ENCODE measurements around the gene CDH12. TPM values are rescaled to one million over a fixed set of nuclear protein-coding genes. Genes with fewer than 3 reads are reported as not detected.
"Not testable (repeated sequence)": the region's sequence is repeated elsewhere in the genome, so short reads cannot be mapped to it uniquely, and the experiment has no call there.

CDH12 gene
- total and polyA plus RNA-seq, 2 donors: 0.05 to 3.5 TPM

DNA sequence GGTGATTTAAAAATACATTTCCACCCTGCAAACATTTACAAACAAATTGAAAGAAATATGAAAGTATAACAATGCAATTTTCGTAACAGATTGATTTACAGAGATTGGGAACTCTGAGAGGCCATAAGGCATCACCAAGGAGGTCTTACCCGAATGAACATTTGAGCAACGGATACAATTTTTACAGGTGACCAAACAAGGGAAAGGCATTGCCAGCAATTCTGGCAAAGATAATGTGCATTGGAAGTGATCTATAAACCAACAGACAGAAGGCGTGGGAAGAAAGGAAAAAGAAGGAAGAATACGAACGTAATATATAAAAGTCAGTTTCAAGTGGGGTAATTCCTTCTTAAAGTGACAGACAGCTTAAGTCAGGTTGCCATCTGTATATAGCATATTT, 295.9 kb downstream of the CDH12 start:
- 88% methylated on average over 6 of the region's 6 CpGs for WGBS
- no peak for DNase-seq (ENCODE audit: extremely low spot score)
- Histone ChIP-seq H3K4me1 (ENCODE audit: insufficient read depth) (no peaks in the 10 kb centered on the region), H3K36me3 (ENCODE audit: insufficient read depth) (no peaks in the 10 kb centered on the region), H3K27ac (ENCODE audit: low read depth) (no peak overlapping the region), H3K4me3 (ENCODE audit: low read depth, low read length) (no peak overlapping the region)

DNA sequence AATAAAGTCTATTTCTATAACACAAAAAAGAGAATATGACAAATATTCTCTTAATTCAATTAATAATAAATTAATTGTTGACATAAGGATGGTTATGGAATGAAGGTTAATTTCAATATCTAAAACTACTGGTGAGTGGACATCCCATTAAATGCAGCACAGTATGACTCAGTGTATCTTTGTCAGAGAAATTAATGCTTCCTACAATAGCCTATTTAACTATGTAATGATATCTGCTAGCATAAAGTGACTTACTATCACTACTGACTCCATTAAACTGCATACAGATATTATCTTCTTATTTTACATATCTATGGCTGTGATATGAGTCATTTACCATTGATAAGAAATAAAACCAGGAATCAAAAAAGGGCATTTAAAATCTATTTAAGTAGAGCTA, 298.7 kb downstream of the CDH12 start:
- H3K36me3 ChIP-seq (ENCODE audit: insufficient read depth): no peaks in the 10 kb centered on the region
- no peak for DNase-seq (ENCODE audit: extremely low spot score)
- no peak overlapping the region for H3K4me3 ChIP-seq (ENCODE audit: low read depth, low read length)
- no peaks in the 10 kb centered on the region for H3K4me1 ChIP-seq (ENCODE audit: insufficient read depth)
- H3K27ac ChIP-seq (ENCODE audit: low read depth): no peak overlapping the region

DNA sequence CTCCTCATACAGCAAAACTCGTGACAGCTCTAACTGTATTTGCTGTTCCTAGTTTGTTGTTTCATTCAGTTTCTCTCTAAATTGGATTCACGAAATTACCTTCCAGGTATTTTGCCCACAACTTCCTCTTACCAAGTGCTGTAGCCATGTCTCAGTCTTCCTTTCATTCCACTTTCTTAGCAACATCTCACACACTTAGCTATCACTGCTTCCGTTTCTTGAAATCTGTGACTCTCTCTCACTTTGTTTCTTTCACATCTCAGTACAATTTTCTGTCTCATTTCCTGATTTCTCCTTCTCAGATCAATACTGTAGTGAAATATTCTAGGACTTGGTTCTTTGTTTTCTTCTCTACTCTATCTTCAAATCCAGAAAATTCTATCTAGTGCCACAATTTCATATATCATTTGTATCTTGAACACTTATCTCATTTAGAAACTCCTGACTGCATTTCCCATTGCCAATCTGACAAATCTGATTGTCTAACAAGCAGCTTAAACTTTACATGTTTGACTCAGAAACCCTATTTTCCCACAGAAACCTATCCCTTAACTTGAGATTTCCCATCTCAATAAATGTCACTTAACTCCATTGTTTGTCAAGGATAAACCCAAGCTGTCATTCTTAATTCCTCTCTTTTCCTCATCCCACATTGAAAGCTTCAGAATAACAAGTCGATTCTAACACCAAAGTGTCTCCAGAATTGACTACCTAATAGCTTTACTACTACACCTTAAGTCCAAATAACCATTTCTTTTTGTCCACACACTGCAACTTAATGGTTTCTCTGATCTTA, 303.1 kb downstream of the CDH12 start:
- DNase-seq (ENCODE audit: extremely low spot score): no peak
- H3K27ac ChIP-seq (ENCODE audit: low read depth): no peak overlapping the region
- no peak overlapping the region for H3K4me3 ChIP-seq (ENCODE audit: low read depth, low read length)
- H3K4me1 ChIP-seq (ENCODE audit: insufficient read depth): no peaks in the 10 kb centered on the region
- 79% methylated on average over 4 of the region's 4 CpGs for WGBS
- H3K36me3 ChIP-seq (ENCODE audit: insufficient read depth): no peaks in the 10 kb centered on the region

DNA sequence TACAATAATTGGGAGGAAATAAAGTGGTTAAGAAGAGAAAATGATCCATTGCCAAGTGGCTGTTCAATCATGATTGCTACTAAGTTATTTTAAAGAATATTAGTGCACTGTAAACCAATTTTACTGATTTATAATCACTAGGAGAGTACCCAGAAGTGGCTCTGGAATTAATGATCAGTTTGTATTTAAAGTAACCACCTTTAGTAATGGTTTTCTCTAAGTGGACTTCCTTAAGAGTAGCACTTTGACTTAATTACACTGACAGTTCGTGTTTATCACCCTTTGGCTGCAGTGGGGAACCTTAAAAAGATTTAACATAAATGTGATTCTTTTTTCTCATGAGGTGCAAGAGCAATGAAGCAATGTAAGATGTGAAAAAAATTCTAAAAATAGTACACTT, 310.8 kb downstream of the CDH12 start:
- DNase-seq (ENCODE audit: extremely low spot score): no peak
- no peaks in the 10 kb centered on the region for H3K36me3 ChIP-seq (ENCODE audit: insufficient read depth)
- H3K4me3 ChIP-seq (ENCODE audit: low read depth, low read length): no peak overlapping the region
- 57% methylated on average over 1 of the region's 1 CpG for WGBS
- H3K4me1 ChIP-seq (ENCODE audit: insufficient read depth): no peaks in the 10 kb centered on the region
- H3K27ac ChIP-seq (ENCODE audit: low read depth): no peak overlapping the region

DNA sequence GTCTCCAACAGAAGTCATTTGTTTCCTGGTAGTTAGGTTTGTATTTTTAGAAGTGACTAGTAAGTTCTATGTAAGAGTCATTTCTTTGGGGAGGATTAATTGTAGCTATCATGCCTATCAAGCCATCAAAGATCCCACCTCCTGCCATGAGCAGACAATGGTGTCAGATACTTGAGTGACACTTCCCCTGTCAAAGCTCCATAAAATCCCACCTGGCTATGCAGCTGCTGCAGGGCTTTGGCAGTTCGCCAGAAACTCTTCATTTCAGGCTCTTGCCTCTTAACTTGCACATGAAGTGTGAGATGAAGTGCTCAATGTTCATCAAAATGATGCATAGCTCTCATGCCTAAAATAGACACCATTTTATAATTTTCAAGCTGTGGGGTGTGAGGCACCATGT, 312.1 kb downstream of the CDH12 start:
- H3K27ac ChIP-seq (ENCODE audit: low read depth): no peak overlapping the region
- WGBS: 36% methylated on average over 1 of the region's 1 CpG
- no peak for DNase-seq (ENCODE audit: extremely low spot score)

DNA sequence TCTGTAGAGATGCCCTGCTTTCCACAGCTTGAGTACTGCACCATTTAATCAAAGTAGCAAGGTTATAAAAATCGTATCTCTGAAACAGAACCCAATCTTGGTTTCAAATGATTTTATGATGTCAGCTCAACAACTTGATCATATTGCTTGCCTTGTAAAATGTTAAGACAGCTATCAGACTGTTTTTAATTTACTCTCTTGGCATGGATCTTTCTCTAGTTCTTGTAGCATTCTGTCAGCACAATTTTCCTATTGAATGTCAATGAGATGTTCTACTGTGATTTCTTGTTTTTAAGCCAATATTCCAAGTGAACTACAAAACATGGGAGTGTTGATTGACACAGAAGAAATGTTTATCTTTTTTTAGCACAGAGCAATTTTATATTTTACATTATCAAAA, 313.4 kb downstream of the CDH12 start:
- Histone ChIP-seq H3K4me1 (ENCODE audit: insufficient read depth) (no peaks in the 10 kb centered on the region), H3K27ac (ENCODE audit: low read depth) (no peak overlapping the region), H3K36me3 (ENCODE audit: insufficient read depth) (no peaks in the 10 kb centered on the region), H3K4me3 (ENCODE audit: low read depth, low read length) (no peak overlapping the region)
- WGBS: 61% methylated on average over 1 of the region's 1 CpG
- no peak for DNase-seq (ENCODE audit: extremely low spot score)

More for the DNA sequence above, 312.1 kb downstream of the CDH12 start:
- Histone ChIP-seq H3K4me1 (ENCODE audit: insufficient read depth) (no peaks in the 10 kb centered on the region), H3K4me3 (ENCODE audit: low read depth, low read length) (no peak overlapping the region), H3K36me3 (ENCODE audit: insufficient read depth) (no peaks in the 10 kb centered on the region)

DNA sequence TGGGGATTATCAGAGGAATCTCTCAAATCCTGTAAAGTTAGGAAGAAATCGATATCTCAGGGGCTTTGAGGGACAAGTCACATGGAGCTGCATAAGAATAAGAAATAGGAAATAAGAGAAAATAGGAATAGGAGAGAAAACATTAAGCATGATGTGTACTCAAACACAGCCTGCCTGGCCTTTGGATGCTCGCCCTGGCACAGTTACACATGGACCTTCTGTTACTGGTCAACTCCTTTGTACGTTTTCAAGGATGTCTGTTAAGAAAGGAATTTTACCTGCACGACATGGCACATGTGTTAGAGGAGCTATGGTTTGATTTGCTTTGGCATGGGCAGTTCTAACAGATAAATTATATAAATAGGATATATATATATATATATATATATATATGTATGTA, 321.2 kb downstream of the CDH12 start:
- H3K36me3 ChIP-seq (ENCODE audit: insufficient read depth): no peaks in the 10 kb centered on the region
- no peak for DNase-seq (ENCODE audit: extremely low spot score)
- H3K4me3 ChIP-seq (ENCODE audit: low read depth, low read length): no peak overlapping the region
- 73% methylated on average over 4 of the region's 4 CpGs for whole genome bisulfite sequencing
- no peaks in the 10 kb centered on the region for H3K4me1 ChIP-seq (ENCODE audit: insufficient read depth)
- no peak overlapping the region for H3K27ac ChIP-seq (ENCODE audit: low read depth)

DNA sequence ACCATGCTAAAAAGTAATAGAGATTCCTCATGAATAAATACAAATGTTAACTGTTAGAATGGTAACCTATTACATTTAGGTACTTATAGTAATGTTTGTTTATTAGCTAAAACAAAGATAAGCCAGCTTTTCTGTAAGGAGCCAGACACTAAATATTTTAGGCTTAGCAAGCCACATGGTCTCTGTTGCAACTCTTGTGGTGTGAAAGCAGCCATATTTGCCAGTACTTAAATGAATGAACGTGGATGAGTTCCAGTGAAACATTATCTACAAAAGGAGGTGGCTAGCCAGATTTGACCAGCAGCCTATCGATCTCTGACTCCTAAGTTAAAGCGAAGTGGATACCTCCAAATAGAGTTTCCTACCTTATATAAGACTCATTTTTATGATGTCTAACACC, 331.6 kb downstream of the CDH12 start:
- DNase-seq (ENCODE audit: extremely low spot score): no peak
- whole genome bisulfite sequencing: 67% methylated on average over 3 of the region's 3 CpGs
- H3K36me3 ChIP-seq (ENCODE audit: insufficient read depth): no peaks in the 10 kb centered on the region
- H3K4me1 ChIP-seq (ENCODE audit: insufficient read depth): no peaks in the 10 kb centered on the region
- no peak overlapping the region for H3K27ac ChIP-seq (ENCODE audit: low read depth)
- H3K4me3 ChIP-seq (ENCODE audit: low read depth, low read length): no peak overlapping the region

DNA sequence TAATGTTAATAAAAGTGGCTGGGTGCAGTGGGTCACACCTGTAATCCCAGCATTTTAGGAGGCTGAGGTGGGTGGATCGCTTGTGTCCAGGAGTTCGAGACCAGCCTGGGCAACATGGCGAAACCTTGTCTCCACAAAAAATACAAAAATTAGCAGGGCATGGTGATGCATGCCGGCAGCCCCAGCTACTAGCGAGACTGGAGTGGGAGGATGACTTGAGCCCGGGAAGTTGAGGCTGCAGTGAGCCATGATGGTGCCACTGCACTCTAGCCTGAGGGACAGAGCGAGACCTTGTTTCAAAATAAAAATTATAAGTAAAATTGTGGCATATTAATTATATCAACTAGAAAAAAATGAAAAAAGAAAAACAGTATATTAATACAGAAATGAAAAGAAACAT, 336.6 kb downstream of the CDH12 start:
- H3K27ac ChIP-seq (ENCODE audit: low read depth); H3K4me3 ChIP-seq (ENCODE audit: low read depth, low read length); H3K36me3 ChIP-seq (ENCODE audit: insufficient read depth); H3K4me1 ChIP-seq (ENCODE audit: insufficient read depth); DNase-seq (ENCODE audit: extremely low spot score): not testable (repeated sequence)
- 94% methylated on average over 7 of the region's 7 CpGs for WGBS

DNA sequence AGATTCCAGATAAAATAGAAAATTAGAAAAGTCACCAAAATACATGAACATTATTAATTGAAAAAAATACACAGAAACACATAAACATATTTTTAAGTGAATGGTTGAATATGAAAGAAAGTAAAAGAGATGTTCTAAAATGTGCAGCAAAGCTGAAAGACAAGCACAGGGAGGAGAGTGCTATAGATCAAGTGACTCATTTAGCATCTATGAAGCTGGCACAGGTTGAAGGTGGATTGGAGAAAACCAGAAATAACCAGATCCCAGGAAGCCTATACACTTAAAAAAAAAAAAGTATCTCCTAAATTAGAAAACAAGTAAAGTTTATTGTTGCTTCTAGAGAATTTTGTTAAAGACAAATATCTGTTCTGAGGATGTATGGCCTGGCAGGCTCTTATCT, 338.9 kb downstream of the CDH12 start:
- DNase-seq (ENCODE audit: extremely low spot score): no peak
- Histone ChIP-seq H3K36me3 (ENCODE audit: insufficient read depth) (no peaks in the 10 kb centered on the region), H3K27ac (ENCODE audit: low read depth) (no peak overlapping the region), H3K4me3 (ENCODE audit: low read depth, low read length) (no peak overlapping the region), H3K4me1 (ENCODE audit: insufficient read depth) (no peaks in the 10 kb centered on the region)

DNA sequence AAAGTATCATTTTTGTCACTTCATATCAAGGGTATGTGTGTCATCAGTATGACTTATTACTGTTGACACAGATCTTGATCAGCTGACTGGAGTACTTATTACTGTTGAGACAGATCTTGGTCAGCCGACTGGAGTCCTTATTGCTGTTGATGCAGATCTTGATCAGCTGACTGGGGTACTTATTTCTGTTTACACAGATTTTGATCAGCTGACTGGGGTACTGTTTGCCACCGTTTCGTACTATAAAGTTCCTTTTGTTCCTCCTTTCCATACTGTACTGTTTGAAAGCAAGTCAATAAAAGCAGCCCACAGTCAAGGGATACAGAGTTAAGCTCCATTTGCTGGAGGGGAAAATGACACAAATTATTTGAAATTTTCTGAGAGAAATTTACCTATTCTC, 347.3 kb downstream of the CDH12 start:
- Histone ChIP-seq H3K36me3 (ENCODE audit: insufficient read depth) (no peaks in the 10 kb centered on the region), H3K4me1 (ENCODE audit: insufficient read depth) (no peaks in the 10 kb centered on the region), H3K27ac (ENCODE audit: low read depth) (no peak overlapping the region), H3K4me3 (ENCODE audit: low read depth, low read length) (no peak overlapping the region)
- DNase-seq (ENCODE audit: extremely low spot score): no peak
- 50% methylated on average over 3 of the region's 3 CpGs for WGBS

DNA sequence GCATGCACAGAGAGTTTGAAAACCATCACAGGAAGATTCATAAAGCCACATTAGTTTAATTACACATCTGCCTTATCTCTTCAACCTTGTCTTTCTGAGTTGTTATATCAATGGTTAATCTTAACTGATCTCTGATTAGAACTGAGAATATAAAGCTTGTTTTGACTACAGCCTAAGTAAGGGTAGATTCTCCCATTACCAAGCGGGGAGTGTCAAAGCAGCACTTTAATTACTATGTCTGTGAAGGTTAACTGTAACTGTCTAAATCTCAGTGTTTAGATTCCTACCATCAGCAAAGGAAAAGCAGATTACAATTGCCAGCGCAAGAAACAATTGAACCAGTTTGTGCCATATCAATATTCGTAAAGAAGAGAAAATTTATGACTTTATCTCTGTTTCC, 348.7 kb downstream of the CDH12 start:
- no peak for DNase-seq (ENCODE audit: extremely low spot score)
- no peaks in the 10 kb centered on the region for H3K36me3 ChIP-seq (ENCODE audit: insufficient read depth)
- H3K4me3 ChIP-seq (ENCODE audit: low read depth, low read length): no peak overlapping the region
- no peak overlapping the region for H3K27ac ChIP-seq (ENCODE audit: low read depth)
- WGBS: 58% methylated on average over 3 of the region's 3 CpGs
- no peaks in the 10 kb centered on the region for H3K4me1 ChIP-seq (ENCODE audit: insufficient read depth)

DNA sequence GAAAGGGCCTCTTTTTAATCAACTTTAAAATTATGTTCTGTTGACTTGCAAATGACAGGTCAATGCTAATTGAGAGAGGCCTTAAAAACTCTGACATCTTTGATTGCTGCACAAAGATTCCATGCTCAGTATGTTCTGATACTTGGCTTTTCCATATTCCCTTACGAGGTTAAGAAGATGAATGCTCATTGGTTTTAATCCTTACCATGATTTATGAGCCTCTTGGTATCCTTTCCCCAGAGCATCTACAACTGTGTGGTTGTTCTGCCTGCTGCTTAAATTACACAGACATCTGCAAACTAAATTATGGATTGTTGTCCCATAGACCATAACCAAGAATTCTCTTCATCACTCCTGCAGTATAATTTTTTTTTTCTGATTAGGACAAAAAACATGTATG, 352.6 kb downstream of the CDH12 start:
- H3K27ac ChIP-seq (ENCODE audit: low read depth): no peak overlapping the region
- H3K4me1 ChIP-seq (ENCODE audit: insufficient read depth): no peaks in the 10 kb centered on the region
- DNase-seq (ENCODE audit: extremely low spot score): no peak
- WGBS: 63% methylated on average over 1 of the region's 1 CpG
- no peaks in the 10 kb centered on the region for H3K36me3 ChIP-seq (ENCODE audit: insufficient read depth)
- H3K4me3 ChIP-seq (ENCODE audit: low read depth, low read length): no peak overlapping the region

DNA sequence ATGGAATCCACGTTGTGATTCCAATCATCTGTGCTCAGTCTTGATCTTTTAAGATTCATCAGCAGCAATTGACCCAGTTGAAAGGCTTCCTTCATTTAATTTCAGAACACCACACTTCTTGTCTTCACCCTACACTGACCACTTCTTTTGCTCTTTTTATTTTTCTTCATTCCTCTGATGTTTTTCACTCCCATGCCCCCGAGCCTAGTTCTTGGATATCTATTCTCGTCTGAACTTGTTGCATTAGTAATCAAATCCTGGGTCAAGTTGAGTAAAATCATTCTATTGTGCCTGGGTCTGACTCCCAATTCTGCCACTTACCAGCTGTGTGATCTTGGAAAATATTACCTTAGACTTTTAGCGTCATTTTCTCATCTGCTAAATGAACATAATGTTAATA, 356.5 kb downstream of the CDH12 start:
- Histone ChIP-seq H3K4me1 (ENCODE audit: insufficient read depth) (no peaks in the 10 kb centered on the region), H3K27ac (ENCODE audit: low read depth) (no peak overlapping the region), H3K4me3 (ENCODE audit: low read depth, low read length) (no peak overlapping the region), H3K36me3 (ENCODE audit: insufficient read depth) (no peaks in the 10 kb centered on the region)
- WGBS: 58% methylated on average over 4 of the region's 4 CpGs
- no peak for DNase-seq (ENCODE audit: extremely low spot score)
